HG03280 (cell line): ENCODE results near the gene UNC80.
"Not testable (repeated sequence)": the region's sequence is repeated elsewhere in the genome, so short reads cannot be mapped to it uniquely, and the experiment has no call there.

ENCODE experiments used
- ATAC-seq: cut with Tn5 transposase; IDR thresholded peaks from one replicate; pipeline ENCODE4 v1.9.1; 2021; ENCODE audit warnings: mild to moderate bottlenecking, moderate library complexity; ENCODE audit not compliant: unreplicated experiment

UNC80 gene, protein sequence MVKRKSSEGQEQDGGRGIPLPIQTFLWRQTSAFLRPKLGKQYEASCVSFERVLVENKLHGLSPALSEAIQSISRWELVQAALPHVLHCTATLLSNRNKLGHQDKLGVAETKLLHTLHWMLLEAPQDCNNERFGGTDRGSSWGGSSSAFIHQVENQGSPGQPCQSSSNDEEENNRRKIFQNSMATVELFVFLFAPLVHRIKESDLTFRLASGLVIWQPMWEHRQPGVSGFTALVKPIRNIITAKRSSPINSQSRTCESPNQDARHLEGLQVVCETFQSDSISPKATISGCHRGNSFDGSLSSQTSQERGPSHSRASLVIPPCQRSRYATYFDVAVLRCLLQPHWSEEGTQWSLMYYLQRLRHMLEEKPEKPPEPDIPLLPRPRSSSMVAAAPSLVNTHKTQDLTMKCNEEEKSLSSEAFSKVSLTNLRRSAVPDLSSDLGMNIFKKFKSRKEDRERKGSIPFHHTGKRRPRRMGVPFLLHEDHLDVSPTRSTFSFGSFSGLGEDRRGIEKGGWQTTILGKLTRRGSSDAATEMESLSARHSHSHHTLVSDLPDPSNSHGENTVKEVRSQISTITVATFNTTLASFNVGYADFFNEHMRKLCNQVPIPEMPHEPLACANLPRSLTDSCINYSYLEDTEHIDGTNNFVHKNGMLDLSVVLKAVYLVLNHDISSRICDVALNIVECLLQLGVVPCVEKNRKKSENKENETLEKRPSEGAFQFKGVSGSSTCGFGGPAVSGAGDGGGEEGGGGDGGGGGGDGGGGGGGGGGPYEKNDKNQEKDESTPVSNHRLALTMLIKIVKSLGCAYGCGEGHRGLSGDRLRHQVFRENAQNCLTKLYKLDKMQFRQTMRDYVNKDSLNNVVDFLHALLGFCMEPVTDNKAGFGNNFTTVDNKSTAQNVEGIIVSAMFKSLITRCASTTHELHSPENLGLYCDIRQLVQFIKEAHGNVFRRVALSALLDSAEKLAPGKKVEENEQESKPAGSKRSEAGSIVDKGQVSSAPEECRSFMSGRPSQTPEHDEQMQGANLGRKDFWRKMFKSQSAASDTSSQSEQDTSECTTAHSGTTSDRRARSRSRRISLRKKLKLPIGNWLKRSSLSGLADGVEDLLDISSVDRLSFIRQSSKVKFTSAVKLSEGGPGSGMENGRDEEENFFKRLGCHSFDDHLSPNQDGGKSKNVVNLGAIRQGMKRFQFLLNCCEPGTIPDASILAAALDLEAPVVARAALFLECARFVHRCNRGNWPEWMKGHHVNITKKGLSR (N-terminal part only)

DNA sequence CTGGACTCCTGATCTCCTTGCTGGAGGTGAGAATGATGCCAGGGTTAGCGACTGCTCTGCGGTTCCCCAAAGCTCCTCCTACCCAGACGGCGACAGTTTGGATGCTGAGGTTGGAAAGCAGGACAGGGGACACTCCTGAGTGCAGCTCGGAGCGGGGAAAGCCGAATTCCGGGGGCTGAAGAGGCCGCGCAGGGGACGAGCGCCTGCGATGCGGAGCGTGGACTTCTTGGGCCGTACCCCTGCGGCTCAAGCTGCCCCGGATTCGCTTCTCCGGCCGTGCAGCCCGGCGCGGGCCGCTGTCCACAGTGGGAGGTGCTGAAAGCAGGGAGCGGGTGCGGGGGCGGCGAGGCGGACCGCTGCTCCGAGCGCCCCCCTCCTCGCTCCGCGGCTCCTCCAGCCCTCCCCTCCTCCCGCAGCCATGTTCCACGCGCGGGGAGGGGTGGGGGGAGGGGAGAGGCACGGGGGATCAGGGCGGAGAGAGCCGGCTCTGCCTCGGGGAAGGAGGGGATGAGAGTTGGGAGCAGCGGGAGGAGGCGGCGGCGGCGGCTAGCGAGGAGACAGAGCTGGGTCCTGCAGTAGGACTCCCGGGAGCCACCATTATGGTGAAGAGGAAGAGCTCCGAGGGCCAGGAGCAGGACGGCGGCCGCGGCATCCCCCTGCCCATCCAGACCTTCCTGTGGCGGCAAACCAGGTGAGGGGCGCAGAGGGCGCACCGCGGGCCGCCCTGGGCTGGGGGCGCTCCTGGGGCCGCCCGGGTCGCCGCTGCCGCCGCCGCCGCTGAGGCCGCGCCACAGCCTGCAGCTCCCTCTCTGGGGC lies at the start of gene UNC80:
TSS of gene UNC80 (plus strand) at position 359 of the 816 bp plus-strand sequence. CDS start at position 600, 241 bp downstream.
- no peak for ATAC-seq

DNA sequence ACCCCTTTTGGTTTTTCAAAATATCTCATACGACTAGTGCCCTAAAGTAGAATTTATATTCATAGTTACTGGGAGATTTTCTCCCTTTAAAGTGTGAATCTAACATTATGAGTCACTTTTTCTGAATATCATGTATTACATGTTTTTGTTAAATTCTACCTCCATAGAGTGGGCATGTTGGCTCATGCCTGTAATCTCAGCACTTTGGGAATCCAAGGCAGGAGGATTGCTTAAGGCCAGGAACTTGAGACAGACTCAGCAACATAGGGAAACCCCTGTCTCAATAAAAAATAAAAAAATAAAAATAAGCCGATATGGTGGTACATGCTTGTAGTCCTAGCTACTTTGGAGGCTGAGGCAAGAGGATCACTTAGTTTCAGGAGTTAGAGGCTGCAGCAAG lies 45.3 kb upstream of the UNC80 start:
- ATAC-seq, result no peak

DNA sequence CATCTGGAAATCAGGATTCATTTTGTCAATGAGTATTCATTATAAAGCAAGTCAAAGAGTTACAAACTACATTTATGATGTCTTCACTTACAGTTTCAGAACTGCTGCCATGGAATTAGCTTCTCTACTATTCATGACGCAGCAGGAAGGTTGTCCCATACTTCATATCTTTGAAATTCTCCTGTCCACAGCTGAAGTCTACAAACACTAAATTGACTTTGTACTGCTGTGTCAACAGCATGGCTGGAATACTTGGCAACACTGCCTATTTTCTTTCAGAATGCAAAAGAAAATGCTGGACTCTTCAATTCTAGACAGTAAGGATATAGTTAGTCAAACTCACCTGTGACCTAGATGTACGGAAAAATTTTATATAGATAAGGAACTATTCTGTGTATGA lies 44.6 kb upstream of the UNC80 start:
- no peak for ATAC-seq

DNA sequence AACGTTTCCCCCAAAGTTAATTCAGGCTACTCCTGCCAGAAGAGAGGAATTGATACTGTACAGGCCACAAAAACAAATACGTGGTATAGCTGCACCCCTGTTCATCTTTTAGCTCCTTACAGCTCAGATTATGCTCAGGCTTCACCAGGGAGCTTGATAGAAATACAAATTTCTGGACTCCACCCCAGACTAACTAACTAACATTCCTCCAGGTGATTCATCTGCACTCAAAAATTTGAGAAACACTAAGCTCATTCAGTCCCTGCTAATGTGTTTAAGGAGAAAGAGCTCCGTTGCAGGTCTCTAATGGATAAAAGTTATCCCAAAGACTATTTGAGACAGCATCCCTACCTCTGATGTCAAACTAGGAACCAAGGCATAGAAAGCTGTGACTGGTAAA lies 36.8 kb upstream of the UNC80 start:
- no peak for ATAC-seq

DNA sequence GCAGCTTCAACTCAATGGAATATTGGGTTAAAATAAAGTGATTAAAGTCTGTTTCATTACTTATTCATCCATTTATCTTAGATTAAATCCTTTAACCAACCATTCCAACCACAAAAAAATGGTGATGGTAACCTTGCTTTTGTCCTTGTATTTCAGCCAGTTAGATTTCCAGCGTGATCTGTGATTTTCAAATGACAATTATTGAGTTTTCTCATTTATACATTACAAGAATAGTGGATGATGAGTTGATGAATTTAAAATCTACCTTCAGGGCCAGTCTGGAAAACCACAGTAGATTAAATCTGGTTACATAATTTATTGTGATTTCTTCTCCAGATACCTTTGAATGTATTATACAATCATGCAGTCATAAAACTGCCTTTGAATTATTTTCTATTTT lies 29.7 kb upstream of the UNC80 start:
- no peak for ATAC-seq

DNA sequence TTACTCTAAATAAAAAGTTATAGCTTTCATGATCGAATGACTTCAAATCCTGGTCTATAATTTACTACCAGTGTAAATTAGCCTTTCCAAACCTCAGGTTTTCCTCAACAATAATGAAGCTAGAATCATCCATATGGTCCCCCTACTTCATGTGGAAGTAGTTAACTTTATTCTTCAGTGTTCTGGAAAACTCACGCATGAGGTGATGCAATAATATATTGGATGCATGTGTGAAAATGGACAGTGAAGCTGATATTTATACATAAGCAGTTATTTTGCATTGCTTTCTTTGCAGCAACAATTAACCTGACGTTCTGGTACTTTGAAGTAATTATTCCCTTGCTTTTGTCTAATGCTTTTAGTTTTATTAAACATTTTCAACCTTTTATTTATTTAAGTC lies 18.6 kb upstream of the UNC80 start:
- ATAC-seq, result no peak

DNA sequence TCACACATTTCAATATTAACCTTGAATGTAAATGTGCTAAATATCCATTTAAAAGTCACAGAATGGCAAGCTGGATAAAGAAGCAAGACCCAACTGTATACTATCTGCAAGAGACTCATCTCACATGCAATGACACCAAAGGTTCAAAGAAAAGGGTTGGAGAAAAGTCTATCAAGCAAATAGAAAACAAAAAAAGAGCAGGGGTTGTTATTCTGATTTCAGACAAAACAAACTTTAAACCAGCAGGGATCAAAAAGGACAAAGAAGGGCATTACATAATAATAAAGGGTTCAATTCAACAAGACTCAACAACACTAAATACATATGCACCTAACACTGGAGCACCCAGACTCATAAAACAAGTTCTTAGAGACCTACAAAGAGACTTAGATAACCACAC lies 14.5 kb upstream of the UNC80 start:
- no peak for ATAC-seq

DNA sequence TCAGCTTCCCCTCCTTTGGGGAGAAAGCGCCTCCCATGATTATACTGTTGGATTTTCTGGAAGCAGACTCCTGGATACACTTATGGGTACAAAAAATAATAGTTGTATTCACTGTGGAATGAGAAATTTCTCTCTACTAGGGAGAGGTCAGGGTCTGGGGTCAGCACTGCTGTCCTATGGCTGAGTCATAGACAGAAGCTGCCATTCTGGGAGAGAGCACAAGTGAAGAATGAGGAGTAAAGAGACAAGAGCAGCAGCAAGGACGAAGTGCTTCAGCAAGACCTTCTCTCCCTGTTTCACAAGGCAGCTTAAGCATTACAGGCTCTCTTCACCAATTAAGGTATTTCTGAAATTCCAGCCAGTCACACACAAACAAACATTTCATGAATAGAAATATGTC lies 10.1 kb upstream of the UNC80 start:
- no peak for ATAC-seq

DNA sequence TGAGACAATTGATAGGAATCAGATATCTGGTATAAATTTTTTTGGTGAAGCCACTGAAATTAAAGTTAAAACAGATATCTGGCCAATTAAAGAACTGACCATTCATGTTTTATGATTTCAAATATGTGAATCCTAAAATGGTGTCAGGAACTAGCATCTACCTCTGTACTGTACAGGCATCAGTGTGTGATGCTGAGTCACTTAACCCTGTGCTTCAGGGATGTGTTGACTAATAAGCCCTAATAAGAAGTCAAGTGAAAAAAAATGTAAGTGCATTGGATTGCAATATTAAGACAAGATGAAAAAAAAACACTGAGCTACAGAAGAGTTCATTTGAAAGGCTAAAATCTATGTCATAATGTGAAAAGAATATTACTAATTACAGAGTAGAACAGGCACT lies 9.1 kb upstream of the UNC80 start:
- no peak for ATAC-seq

DNA sequence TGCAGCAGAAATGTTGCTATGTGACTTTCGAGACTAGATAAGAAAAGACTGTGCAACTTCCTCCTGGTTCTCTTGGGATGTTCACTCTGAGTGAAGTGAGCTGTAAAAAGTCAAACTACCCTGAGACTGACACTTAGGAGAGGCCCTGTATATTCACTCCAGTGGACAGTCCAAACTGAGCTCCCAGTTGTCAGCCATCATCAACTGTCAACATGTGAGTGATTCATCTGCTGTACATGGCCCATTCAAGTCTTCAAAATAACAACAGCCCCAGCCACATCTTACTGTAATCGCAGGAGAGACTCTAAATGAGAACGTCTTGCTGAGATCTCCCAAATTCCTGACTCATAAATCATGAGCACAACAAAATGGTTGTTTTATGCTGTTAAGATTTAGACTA lies 8.5 kb upstream of the UNC80 start:
- ATAC-seq, result no peak

DNA sequence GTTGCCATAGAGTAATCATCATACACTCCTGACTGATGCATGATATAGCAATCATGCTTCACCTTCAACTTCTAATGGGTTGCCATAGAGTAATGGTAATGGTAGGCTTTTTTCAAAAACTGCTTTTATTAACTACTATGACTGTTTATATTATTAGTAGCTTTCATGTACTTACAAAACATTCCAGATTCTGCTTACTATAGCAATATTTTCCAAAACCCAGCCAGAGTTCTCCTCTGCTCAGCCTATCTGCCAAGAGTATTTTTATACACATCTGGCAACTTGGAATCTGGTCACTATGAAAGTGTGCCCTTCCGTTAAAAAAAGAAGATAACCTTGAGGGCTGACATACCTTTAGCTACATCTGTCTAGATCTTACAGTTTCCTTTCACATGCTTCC lies 5.0 kb upstream of the UNC80 start:
- no peak for ATAC-seq

DNA sequence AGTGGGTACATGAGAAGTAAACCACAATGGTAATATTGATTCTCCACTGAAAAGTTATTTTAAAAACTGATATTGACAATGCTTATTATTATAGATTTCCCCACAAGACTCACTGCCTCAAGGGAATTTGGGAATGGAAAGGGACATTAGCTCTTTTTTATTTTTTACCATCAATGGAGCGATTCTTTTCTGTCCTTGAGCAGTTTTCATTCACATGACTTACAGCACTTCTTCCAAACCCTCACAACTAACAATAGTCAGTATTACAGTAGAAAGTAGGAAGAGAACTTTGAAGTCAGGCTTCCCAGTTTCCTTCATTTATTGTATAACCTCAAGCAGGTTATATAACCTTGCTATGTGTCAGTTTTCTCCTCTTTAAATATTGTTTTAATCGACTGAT lies 4.3 kb upstream of the UNC80 start:
- no peak for ATAC-seq

DNA sequence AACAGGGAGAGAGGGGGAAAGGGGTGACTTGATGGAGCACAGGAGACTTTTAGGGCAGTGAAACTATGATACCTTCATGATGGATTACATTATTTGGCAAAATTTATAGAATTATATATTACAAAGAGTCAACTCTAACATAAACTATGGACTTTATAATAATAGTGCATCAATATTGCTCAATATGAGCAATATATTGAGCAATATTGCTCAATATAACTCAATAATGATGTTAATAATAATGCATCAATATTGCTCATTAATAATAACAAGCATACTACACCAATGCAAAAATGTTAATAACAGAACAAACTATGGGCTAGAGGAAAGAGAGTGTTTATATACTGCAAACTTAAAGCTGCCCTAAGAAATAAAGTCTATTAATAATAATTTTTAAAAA lies 3.1 kb upstream of the UNC80 start:
- no peak for ATAC-seq

DNA sequence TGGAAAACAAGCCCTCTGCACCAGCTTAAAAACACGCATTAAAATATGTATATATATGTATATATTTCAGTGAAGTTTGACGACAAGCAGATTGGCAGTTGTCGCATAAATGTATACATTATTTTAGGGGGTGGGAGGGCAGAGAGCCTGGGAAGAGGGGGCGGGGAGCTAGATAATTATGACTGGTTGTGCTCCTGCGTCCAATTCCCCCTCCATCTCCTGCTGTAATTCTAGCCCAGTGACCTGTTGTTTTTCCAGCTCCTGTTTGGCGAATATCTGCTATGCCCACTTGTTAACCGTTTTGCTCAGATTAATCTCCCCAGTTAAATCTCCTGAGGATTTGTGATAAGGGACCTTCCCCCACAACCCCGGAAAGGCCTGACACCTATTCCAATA lies 656 bp downstream of the UNC80 start:
- ATAC-seq, result no peak

DNA sequence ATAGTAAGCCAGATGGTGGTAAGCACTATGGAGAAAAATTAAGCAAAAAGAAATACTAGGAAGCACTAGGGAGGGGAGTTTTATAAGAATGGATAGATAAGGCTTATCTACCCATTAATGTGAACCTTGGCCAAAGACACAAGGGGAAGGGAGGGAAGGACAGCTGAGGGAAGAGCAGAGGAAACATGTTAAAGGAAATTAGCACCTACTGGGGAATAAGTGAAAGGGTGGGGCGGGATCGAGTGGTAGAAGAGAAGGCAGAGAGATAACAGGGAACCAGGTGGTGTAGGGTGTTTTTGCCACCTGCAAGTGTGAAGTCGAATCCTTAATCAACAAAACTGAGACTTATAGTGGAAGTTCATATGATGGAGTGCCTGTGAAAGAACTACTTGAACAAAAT lies 1.7 kb downstream of the UNC80 start:
- no peak for ATAC-seq

DNA sequence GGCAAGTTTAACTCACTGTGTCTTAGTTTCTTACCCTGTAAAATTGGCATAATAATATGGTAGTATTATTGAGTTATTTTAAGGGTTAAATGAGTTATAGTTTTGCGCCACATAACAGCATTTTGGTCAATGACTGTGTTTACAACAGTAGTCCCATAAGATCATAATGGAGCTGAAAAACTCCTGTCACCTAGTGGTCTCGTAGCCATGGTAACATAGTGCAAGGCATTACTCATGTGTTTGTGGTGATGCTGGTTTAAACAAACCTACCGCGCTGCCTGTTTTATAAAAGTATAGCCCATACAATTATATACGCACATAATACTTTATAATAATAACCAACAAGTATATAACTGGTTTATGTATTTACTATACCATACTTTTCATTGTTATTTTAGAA lies 15.8 kb downstream of the UNC80 start:
- no peak for ATAC-seq

DNA sequence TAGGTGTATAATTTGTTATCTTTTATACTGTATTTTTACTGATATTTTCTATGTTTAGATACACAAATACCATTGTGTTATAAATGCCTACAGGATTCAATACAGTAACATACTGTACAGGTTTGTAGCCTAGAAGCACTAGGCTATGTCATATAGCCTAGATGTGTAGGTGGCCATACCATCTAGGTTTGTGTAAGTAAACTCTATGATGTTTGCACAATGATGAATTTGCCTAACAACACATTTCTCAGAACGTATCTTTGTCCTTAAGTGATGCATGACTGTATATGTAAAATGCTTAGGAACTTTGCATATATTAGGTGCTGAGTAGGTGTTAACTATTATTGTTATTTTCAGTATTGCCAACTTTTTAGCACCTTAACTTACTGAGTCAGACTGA lies 17.3 kb downstream of the UNC80 start:
- no peak for ATAC-seq

DNA sequence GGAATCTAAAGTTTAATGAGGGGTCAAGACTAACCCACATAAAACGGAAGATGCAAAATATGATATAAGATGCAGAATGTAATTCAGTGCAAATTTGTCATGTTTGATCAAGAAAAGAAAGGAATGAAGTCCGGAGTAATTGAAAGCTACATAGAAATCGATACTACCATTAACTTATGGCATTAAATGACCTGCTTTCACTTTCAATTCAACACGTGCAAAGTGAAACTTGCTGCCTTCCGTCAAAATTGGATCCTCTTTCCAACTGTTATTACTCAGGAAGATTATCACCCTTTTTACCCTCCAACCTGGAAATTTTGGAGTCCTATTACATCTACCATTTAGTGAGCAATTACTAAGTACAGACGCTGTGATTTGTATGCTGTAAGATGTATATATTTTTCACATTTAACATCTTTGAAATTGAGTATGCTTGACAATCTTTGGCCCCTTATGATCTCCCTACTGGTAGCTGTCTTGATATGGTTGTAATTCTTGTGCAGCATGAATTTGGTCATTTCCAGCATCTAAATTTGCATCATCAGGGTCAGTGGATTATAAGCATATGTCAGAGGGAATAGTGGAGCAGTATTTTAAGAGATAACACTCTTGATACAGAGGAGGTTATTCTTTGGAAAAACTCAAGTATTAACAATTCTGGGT lies 18.6 kb downstream of the UNC80 start:
- no peak for ATAC-seq

DNA sequence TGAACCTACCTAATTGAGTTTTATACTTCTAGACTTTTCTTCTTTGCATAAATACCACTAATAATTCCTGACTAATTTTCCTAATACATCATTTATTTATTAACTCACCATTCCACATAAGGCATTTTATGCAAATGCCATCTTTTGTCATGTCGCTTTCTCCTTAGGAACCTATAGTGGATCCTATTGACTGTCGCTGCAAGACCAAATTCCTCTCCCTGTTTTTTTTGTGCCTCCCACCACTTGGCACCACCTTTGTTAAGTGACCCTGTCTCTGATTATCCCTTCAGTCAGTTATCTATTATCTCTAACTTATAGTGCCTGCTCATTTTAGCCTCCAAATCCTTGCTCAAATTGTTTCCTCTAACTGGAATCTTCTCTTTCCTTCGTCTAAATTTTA lies 19.5 kb downstream of the UNC80 start:
- ATAC-seq, result no peak

DNA sequence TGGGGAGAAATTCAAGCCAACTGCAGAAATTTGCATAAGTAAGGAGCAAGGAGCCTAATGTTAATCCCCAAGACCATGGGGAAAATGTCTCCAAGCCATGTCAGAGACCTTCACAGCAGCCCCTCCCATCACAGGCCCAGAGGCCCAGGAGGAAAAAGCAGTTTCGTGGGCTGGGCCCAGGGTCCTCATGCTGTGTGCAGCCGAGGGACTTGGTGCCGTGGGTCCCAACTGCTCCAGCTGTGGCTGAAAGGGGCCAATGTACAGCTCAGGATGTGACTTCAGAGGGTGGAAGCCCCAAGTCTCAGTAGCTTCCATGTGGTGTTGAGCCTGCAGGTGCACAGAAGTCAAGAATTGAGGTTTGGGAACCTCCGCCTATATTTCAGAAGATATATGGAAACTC lies 23.8 kb downstream of the UNC80 start:
- not testable (repeated sequence) for ATAC-seq
